ENCODE measurements around the gene FBLIM1.
"Not testable (repeated sequence)": the region's sequence is repeated elsewhere in the genome, so short reads cannot be mapped to it uniquely, and the experiment has no call there.

FBLIM1 gene

GRCh38 chr1:15825800-15826199, 67.2 kb downstream of the FBLIM1 start:
- DNase-seq: no peak

GRCh38 chr1:15826810-15827507, 68.4 kb downstream of the FBLIM1 start:
- no peak for DNase-seq

- not testable (repeated sequence) for DNase-seq
Observed at GRCh38 chr1:15827567-15827966, 69.0 kb downstream of the FBLIM1 start.

- not testable (repeated sequence) for DNase-seq
Observed at GRCh38 chr1:15828931-15829330, 70.3 kb downstream of the FBLIM1 start.

DNA sequence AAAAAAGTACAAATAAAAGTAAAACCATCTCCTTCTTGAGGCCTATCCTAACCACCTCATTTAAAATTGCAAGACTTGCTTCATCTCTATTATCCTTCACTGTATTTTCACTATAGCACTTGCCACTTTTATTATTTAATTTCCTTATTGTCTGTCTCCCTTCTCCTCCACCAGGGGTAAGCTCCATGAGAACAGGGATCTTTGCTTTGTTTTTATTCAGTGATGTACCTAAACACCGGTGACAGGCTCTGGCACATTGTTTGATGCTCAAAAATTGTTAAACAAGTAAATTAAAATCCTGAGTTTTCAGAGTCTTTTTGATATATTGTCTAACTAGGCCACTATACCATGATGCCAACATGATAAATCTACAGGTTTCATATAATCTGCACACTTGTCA, 71.7 kb downstream of the FBLIM1 start:
- no peak for DNase-seq

DNA sequence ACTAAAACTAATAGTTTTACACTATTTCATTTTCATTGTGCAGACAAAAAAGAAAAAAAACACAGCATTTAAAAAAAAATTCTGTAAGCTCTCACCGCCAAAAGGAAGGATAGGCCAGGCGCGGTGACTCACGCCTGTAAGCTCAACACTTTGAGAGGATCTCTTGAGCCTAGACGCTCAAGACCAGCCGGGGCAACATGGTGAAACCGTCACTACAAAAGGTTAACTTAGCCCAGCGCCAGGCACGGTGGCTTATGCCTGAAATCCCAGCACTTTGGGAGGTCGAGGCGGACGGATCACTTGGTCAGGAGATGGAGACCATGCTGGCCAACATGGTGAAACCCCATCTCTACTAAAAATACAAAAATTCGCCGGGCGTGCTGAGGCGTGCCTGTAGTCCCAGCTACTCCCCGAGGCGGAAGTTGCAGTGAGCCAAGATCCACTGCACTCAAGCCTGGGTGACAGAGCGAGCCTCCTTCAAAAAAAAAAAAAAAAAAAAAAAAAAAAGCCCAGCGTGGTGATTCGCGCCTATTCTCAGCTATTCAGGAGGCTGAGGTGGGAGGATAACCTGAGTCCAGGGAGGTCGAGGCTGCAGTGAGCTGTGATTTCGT, 74.6 kb downstream of the FBLIM1 start:
- peak; percentile 83 for DNase-seq

DNA sequence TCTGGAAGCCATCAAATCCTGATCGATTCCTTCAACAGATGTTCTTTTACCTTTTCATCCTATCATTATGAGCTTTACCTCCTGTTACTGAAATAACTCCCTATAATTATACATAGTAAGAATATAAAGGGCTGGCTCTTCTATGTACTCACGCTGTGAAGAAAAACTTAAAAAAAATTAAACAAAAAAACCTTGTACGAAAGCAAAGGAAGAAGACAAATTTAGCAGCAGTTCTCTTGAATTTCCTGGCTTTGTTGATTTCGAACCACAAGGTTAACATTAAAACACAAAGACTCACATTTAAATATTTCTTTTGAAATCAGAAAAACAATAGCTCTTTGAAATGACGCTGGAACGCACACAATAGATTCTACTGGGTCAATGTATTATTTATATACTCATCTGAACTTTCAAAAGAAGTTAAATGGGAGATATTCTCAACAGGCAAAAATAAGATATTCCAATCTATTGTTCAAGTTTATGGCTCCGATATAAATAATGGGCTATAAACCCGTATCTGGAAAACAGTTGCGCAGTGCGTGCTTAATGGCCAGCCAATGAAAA, 75.3 kb downstream of the FBLIM1 start:
- no peak for DNase-seq

- DNase-seq: peak; percentile 98
Observed at GRCh38 chr1:15834406-15835204, 76.0 kb downstream of the FBLIM1 start.

GRCh38 chr1:15835205-15835740, 76.7 kb downstream of the FBLIM1 start:
- peak; percentile 71 for DNase-seq

- peak; percentile 98 for DNase-seq
Observed at GRCh38 chr1:15835741-15836510, 77.3 kb downstream of the FBLIM1 start.
